Neural cell (in vitro differentiated cells): ENCODE results near the gene SYT2. TPM values are rescaled to one million over a fixed set of nuclear protein-coding genes. Genes with fewer than 3 reads are reported as not detected.
"Not testable (repeated sequence)": the region's sequence is repeated elsewhere in the genome, so short reads cannot be mapped to it uniquely, and the experiment has no call there.

Experiments
- H2AFZ ChIP-seq: fragments of 200-600, 300-800 bp; sonication (generic), shearing (Covaris generic); 2 replicates; pipeline ENCODE4 v1.6.0; 2014; ENCODE audit warnings: low read depth, mild to moderate bottlenecking, antibody characterized with exemption, low read length, moderate library complexity
- H3F3A ChIP-seq: fragments of 200-600 bp; shearing (Covaris generic); 2 replicates; pipeline ENCODE4 v1.6.1; 2016; ENCODE audit warnings: mild to moderate bottlenecking, moderate library complexity, mixed read lengths, antibody characterized with exemption, low read length; ENCODE audit not compliant: insufficient read depth, poor library complexity, severe bottlenecking
- H3K27ac ChIP-seq: fragments of 200-600, 300-800 bp; sonication (generic), shearing (Covaris generic); 2 replicates; pipeline ENCODE4 v1.5.1; 2014; ENCODE audit warnings: mild to moderate bottlenecking, low read length, moderate library complexity
- H3K27me3 ChIP-seq: fragments of 300-800, 200-600 bp; sonication (generic), shearing (Covaris generic); 2 replicates; pipeline ENCODE4 v1.6.0; 2014; ENCODE audit warnings: mild to moderate bottlenecking, low read depth, low read length, moderate library complexity; ENCODE audit not compliant: insufficient read depth
- H3K36me3 ChIP-seq: fragments of 300-800, 200-600 bp; sonication (generic), shearing (Covaris generic); 2 replicates; pipeline ENCODE4 v1.5.1; 2014; ENCODE audit warnings: mild to moderate bottlenecking, antibody characterized with exemption, low read length, moderate library complexity; ENCODE audit not compliant: insufficient read depth
- H3K4me2 ChIP-seq: fragments of 300-800, 200-600 bp; sonication (generic), shearing (Covaris generic); 2 replicates; pipeline ENCODE4 v1.6.0; 2014; ENCODE audit warnings: mild to moderate bottlenecking, low read length
- H3K4me3 ChIP-seq: fragments of 300-800, 200-600 bp; sonication (generic), shearing (Covaris generic); 2 replicates; pipeline ENCODE4 v1.5.1; 2014; ENCODE audit warnings: mild to moderate bottlenecking, low read length, moderate library complexity
- H3K79me2 ChIP-seq: fragments of 200-600 bp; shearing (Covaris generic); replicated peaks from 2 replicates; pipeline ENCODE4 v1.6.0; 2014; ENCODE audit warnings: mild to moderate bottlenecking, low read length, moderate library complexity; ENCODE audit not compliant: insufficient read depth
- H3K9ac ChIP-seq: fragments of 300-800, 200-600 bp; sonication (generic), shearing (Covaris generic); 2 replicates; pipeline ENCODE4 v1.6.1; 2016; ENCODE audit warnings: mild to moderate bottlenecking, low read length, mixed read lengths
- H3K9me2 ChIP-seq: fragments of 200-600 bp; shearing (Covaris generic); 2 replicates; pipeline ENCODE4 v1.6.1; 2016; ENCODE audit warnings: mild to moderate bottlenecking, low read length, mixed read lengths; ENCODE audit not compliant: insufficient read depth
- H3K9me3 ChIP-seq: fragments of 200-600, 300-800 bp; sonication (generic), shearing (Covaris generic); 2 replicates; pipeline ENCODE4 v1.6.1; 2016; ENCODE audit warnings: mild to moderate bottlenecking, mixed run types, low read length, moderate library complexity, mixed read lengths
- H4K20me1 ChIP-seq: fragments of 200-600 bp; shearing (Covaris generic); 2 replicates; pipeline ENCODE4 v1.6.1; 2016; ENCODE audit warnings: mild to moderate bottlenecking, mixed run types; ENCODE audit not compliant: insufficient read depth
- CTCF ChIP-seq: fragments of 450-650 bp; IDR thresholded peaks from 2 replicates; pipeline ENCODE4 v1.5.1; 2014; ENCODE audit warnings: antibody characterized with exemption, mild to moderate bottlenecking, moderate library complexity; ENCODE audit not compliant: poor library complexity, severe bottlenecking
- EP300 ChIP-seq: fragments of 450-650 bp; conservative IDR thresholded peaks from 2 replicates; pipeline ENCODE4 v1.6.1; 2014; ENCODE audit warnings: antibody characterized with exemption, mild to moderate bottlenecking, moderate library complexity; ENCODE audit not compliant: poor library complexity, severe bottlenecking
- EZH2 ChIP-seq: fragments of 200-600, 300-800 bp; shearing (Covaris generic), sonication (generic); IDR thresholded peaks from 2 replicates; pipeline ENCODE4 v1.6.1; 2014; ENCODE audit warnings: antibody characterized with exemption, low read length, borderline replicate concordance, mild to moderate bottlenecking; ENCODE audit not compliant: insufficient read depth, poor library complexity, severe bottlenecking
- MXI1 ChIP-seq: fragments of 450-650 bp; conservative IDR thresholded peaks from 2 replicates; pipeline ENCODE4 v1.6.1; 2014; ENCODE audit warnings: antibody characterized with exemption, mild to moderate bottlenecking; ENCODE audit not compliant: poor library complexity, severe bottlenecking
- POLR2AphosphoS5 ChIP-seq: IDR thresholded peaks from 2 replicates; pipeline ENCODE4 v1.6.1; 2012
- RAD21 ChIP-seq: fragments of 450-650 bp; conservative IDR thresholded peaks from 2 replicates; pipeline ENCODE4 v1.6.1; 2014; ENCODE audit warnings: antibody characterized with exemption, mild to moderate bottlenecking, moderate library complexity
- REST ChIP-seq: IDR thresholded peaks from 2 replicates; pipeline ENCODE4 v1.6.1; 2012; ENCODE audit warnings: borderline replicate concordance
- SMC3 ChIP-seq: fragments of 450-650 bp; conservative IDR thresholded peaks from 2 replicates; pipeline ENCODE4 v1.6.1; 2014; ENCODE audit warnings: antibody characterized with exemption, mild to moderate bottlenecking, moderate library complexity; ENCODE audit not compliant: poor library complexity
- TAF1 ChIP-seq: IDR thresholded peaks from 2 replicates; pipeline ENCODE4 v1.6.1; 2012; ENCODE audit warnings: low read depth
- polyA plus RNA-seq: library from polyadenylated mRNA; depleted of rRNA; stranded (reverse); fragments of >200 nt; gene quantifications from 2 replicates; pipeline ENCODE4 v1.2.3, GENCODE V29; 2014

SYT2 gene
- polyA plus RNA-seq, 1 donor from 2014 or later: 0.04 TPM

DNA sequence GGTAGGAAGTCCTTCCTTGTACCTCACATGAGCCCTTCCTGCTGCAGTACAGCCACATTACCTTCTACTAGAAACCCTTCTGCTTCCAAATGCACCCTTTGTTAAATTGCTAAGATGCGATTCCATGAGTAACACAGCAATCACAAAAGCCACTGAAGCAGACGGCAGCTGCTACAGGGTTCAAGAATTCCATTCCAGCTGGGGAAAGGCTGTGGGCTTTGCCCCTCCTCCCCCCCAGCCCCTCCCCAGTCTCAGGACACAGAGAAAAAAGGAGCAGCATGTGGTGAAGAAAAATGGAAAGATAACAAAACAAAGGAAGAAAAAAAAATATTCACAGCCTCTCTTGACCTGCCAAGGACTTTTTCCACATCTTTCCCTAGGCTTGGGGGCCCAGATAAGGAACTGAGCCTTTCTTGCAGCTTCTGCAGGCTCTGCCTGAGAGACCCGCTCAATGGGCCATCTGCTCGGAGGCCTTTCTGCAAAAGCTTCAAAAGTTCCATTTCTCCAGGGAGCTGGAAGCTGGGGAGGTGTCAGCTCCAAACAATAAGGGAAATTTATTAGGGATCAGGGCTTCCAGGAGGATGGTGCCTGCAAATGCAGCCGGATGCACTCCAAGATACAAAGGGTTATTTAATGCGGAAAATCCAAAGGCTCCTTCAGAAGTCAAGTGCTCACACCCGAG is 72.1 kb downstream of the SYT2 start:
- Histone ChIP-seq H3K4me3 (no peak overlapping the region), H3K79me2 (no peaks in the 10 kb centered on the region), H3K9me3 (no peaks in the 10 kb centered on the region), H4K20me1 (no peaks in the 10 kb centered on the region), H3F3A (no peaks in the 10 kb centered on the region), H3K27ac (no peak overlapping the region), H3K36me3 (no peaks in the 10 kb centered on the region), H3K9me2 (no peaks in the 10 kb centered on the region), H2AFZ (no peak overlapping the region), H3K27me3 (peaks cover 26% of the 10 kb centered on the region), H3K4me2 (no peak overlapping the region), H3K9ac (no peak overlapping the region)
- TF ChIP-seq RAD21 (no peak), POLR2AphosphoS5 (no peak), TAF1 (no peak), CTCF (no peak), MXI1 (no peak), EZH2 (no peak), REST (no peak), EP300 (no peak), SMC3 (no peak)

- not testable (repeated sequence) for H3K9me3 ChIP-seq, H4K20me1 ChIP-seq, H3F3A ChIP-seq, H3K4me3 ChIP-seq, H3K36me3 ChIP-seq, H3K27ac ChIP-seq, H3K4me2 ChIP-seq, H3K79me2 ChIP-seq, H3K9ac ChIP-seq, H3K9me2 ChIP-seq, H2AFZ ChIP-seq
- H3K27me3 ChIP-seq: peaks cover 20% of the 10 kb centered on the region
These were observed 72.8 kb downstream of the SYT2 start for GRCh38 chr1:202637321-202638018.

DNA sequence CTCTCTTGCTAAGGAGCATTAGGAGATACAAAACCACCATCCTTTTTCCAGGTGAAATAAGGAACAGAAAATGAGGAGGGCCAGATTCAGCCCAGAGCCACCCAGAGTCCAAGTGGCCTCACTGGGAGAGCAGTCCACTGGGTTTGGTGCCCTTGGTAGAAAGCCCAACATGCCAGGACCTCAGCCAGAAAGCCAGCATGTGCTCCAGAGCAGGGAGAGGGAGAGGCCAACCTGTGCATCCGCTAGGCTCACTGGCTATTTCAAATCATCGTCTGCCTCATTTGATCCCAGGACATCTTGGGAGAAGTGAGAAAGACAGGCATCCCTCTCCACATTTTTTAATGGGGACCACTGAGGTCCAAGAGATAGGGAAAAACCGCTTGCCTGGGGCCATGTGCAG is 74.1 kb downstream of the SYT2 start:
- H3K27me3 ChIP-seq, H3F3A ChIP-seq, H2AFZ ChIP-seq, H3K4me3 ChIP-seq, H3K9me3 ChIP-seq, H4K20me1 ChIP-seq, H3K36me3 ChIP-seq, H3K4me2 ChIP-seq, H3K79me2 ChIP-seq, H3K9me2 ChIP-seq, H3K27ac ChIP-seq, H3K9ac ChIP-seq: not testable (repeated sequence)
